Aortic smooth muscle cell (primary cell): ENCODE measurements around the gene GPR63. TPM values are rescaled to one million over a fixed set of nuclear protein-coding genes. Genes with fewer than 3 reads are reported as not detected.

Experiments used
- total RNA-seq: library from RNA; depleted of rRNA; stranded (reverse); fragments of >200 nt; gene quantifications from 2 replicates; pipeline ENCODE4 v1.2.3, GENCODE V29; 2014

Gene GPR63, protein sequence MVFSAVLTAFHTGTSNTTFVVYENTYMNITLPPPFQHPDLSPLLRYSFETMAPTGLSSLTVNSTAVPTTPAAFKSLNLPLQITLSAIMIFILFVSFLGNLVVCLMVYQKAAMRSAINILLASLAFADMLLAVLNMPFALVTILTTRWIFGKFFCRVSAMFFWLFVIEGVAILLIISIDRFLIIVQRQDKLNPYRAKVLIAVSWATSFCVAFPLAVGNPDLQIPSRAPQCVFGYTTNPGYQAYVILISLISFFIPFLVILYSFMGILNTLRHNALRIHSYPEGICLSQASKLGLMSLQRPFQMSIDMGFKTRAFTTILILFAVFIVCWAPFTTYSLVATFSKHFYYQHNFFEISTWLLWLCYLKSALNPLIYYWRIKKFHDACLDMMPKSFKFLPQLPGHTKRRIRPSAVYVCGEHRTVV
- total RNA-seq = under 0.01 and 0.06 TPM in 2 replicates

DNA sequence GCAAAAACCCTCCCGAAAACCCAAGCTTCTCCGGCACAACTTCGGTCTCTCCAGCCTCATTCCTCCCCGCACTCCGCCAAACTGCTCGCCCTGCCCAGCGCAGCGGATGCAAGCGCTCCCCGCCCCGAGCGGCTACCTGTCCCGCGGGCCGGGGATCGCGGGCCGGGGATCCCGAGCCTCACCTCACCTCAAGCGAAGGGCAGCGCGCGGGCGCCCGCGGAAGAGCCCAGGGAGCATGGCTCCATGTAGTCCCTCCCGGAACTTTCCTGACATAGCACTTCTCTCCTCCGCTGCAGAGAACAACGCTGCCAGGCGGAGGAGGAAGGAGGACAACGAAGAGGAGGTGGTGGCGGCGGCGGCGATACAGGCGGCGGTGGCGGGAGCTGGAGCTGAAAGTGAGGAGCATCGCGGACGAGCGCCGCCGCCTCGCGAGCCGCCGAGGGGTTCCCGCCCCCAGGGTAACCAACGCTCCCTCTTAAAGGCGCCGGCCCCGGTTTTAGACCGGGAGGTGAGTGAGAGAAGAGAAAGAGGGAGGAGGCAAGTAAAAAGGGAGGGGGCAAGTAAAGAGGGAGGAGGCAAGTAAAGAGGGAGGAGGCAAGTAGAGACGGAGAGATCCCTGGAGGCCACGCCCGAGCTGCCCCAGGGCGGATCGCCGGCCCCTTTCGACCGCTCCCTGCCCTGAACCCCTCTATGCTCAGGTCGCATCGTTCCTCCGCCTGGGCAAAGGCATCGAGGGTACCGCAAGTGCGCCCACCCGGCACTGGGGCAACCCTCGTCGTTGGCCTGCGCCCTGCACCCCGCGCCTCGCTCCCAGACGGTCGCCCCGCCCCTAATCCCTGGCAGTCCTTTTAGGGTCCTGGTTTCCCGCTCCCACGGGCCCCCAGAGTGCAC is at the start of gene GPR63:
Gene GPR63, minus strand, starts transcription at position 397 of the 891 bp plus-strand sequence. CDS start 37,746 bp downstream, outside the sequence.

Other genes with a start within 250 kb of the GPR63 start
- 8.0 and 8.3 TPM in 2 replicates for gene NDUFAF4, start 60.4 kb upstream of the GPR63 start, total RNA-seq
- gene KLHL32, start 87.3 kb upstream of the GPR63 start, total RNA-seq = 0.13 TPM in 1 of 2 replicates, not detected in the other